ENCODE results near the gene PLCB2. TPM values are rescaled to one million over a fixed set of nuclear protein-coding genes. Genes with fewer than 3 reads are reported as not detected.

Gene PLCB2
- total and polyA plus RNA-seq, 2 donors (not counting 1 experiment from before 2014, with no cell fraction given) = 166 to 312 TPM

GRCh38 chr15:40286061-40286532 lies 21.6 kb downstream of the PLCB2 start:
- POLR2A ChIA-PET = interaction anchor here (0.9 kb wide), 1 partner anchor 23 kb away, joined by 3 read pairs; no protein-coding TSS in a partner anchor
- Histone ChIP-seq H3K4me3 (ENCODE audit: control extremely low read depth in 1 of 5, extremely low read depth in 1 of 5, insufficient read depth in 1 of 5, low read depth in 2 of 5, low read length in 4 of 5) (no peak overlapping the region), H3K27ac (ENCODE audit: low read length in 2 of 2) (no peak overlapping the region), H4K20me1 (ENCODE audit: control insufficient read depth, insufficient read depth, low read length, poor library complexity, severe bottlenecking) (no peaks in the 10 kb centered on the region), H3K27me3 (replicated peaks in 1 of 4; ENCODE audit: control extremely low read depth in 1 of 4, control insufficient read depth in 3 of 4, insufficient read depth in 4 of 4, low read length in 3 of 4) (peaks cover 0 to 10% (median 5%) of the 10 kb centered on the region in 4 experiments), H2AFZ (ENCODE audit: insufficient read depth, low read depth, low read length, poor library complexity, severe bottlenecking) (no peak overlapping the region), H3K79me2 (ENCODE audit: control insufficient read depth, insufficient read depth, low read length) (no peaks in the 10 kb centered on the region), H3K4me2 (replicated peaks; ENCODE audit: low read depth, low read length, poor library complexity, severe bottlenecking) (no peak overlapping the region), H3K9me3 (ENCODE audit: control extremely low read depth in 1 of 3, control insufficient read depth in 2 of 3, insufficient read depth in 1 of 3, low read length in 2 of 3) (peaks cover 0 to 5% (median 0%) of the 10 kb centered on the region in 3 donors), H3K9ac (ENCODE audit: low read length) (no peak overlapping the region), H3K36me3 (replicated peaks in 1 of 2; ENCODE audit: control extremely low read depth in 1 of 2, control insufficient read depth in 1 of 2, extremely low read depth in 1 of 2, insufficient read depth in 2 of 2, low read length in 1 of 2) (peaks cover 0 to 21% of the 10 kb centered on the region in 2 experiments), H3K4me1 (ENCODE audit: control insufficient read depth in 2 of 2, insufficient read depth in 2 of 2, low read length in 2 of 2) (peaks cover 13 to 17% of the 10 kb centered on the region in 2 donors)
- ATAC-seq (ENCODE audit: low read depth) = no peak
- intact Hi-C loops (cut with micrococcal nuclease) = no loop called here
- TF ChIP-seq EZH2 (IDR thresholded peaks at IDR 0.05; ENCODE audit: borderline replicate concordance, insufficient read depth, low read depth, low read length, poor library complexity, severe bottlenecking) = no peak
- TF ChIP-seq CTCF (IDR thresholded peaks at IDR 0.05) = no peak
- CTCF ChIA-PET = interaction anchor here (1.2 to 5.7 kb wide), 5 partner anchors 12 to 52 kb away, joined by 6 to 58 read pairs (median 9); partner anchors contain the start of gene PLCB2
- 93% methylated on average over 7 of the region's 7 CpGs for whole genome bisulfite sequencing (ENCODE audit: insufficient coverage)
- Mint-ChIP-seq H3K4me3 (no peak overlapping the region), H3K9me3 (ENCODE audit: insufficient read depth) (no peaks in the 10 kb centered on the region), H3K27me3 (no peaks in the 10 kb centered on the region), H3K27ac (no peak overlapping the region), H3K4me1 (peaks cover 6% of the 10 kb centered on the region)
- DNase-seq = no peak

- Histone ChIP-seq H3K27me3 (replicated peaks in 1 of 4; ENCODE audit: control extremely low read depth in 1 of 4, control insufficient read depth in 3 of 4, insufficient read depth in 4 of 4, low read length in 3 of 4) (peaks cover 0 to 15% (median 9%) of the 10 kb centered on the region in 4 experiments), H3K4me1 (ENCODE audit: control insufficient read depth in 2 of 2, insufficient read depth in 2 of 2, low read length in 2 of 2) (peaks cover 13 to 17% of the 10 kb centered on the region in 2 donors), H3K4me2 (replicated peaks; ENCODE audit: low read depth, low read length, poor library complexity, severe bottlenecking) (no peak overlapping the region), H3K36me3 (replicated peaks in 1 of 2; ENCODE audit: control extremely low read depth in 1 of 2, control insufficient read depth in 1 of 2, extremely low read depth in 1 of 2, insufficient read depth in 2 of 2, low read length in 1 of 2) (peaks cover 0 to 21% of the 10 kb centered on the region in 2 experiments), H3K79me2 (ENCODE audit: control insufficient read depth, insufficient read depth, low read length) (no peaks in the 10 kb centered on the region), H4K20me1 (ENCODE audit: control insufficient read depth, insufficient read depth, low read length, poor library complexity, severe bottlenecking) (no peaks in the 10 kb centered on the region), H3K27ac (ENCODE audit: low read length in 2 of 2) (no peak overlapping the region), H3K9me3 (ENCODE audit: control extremely low read depth in 1 of 3, control insufficient read depth in 2 of 3, insufficient read depth in 1 of 3, low read length in 2 of 3) (peaks cover 0 to 5% (median 0%) of the 10 kb centered on the region in 3 donors), H2AFZ (ENCODE audit: insufficient read depth, low read depth, low read length, poor library complexity, severe bottlenecking) (no peak overlapping the region), H3K4me3 (ENCODE audit: control extremely low read depth in 1 of 5, extremely low read depth in 1 of 5, insufficient read depth in 1 of 5, low read depth in 2 of 5, low read length in 4 of 5) (no peak overlapping the region), H3K9ac (ENCODE audit: low read length) (no peak overlapping the region)
- Mint-ChIP-seq H3K9me3 (ENCODE audit: insufficient read depth) (no peaks in the 10 kb centered on the region), H3K27me3 (peaks cover under 1% of the 10 kb centered on the region), H3K4me3 (no peak overlapping the region), H3K27ac (no peak overlapping the region), H3K4me1 (peaks cover 8% of the 10 kb centered on the region)
- TF ChIP-seq EZH2 (IDR thresholded peaks at IDR 0.05; ENCODE audit: borderline replicate concordance, insufficient read depth, low read depth, low read length, poor library complexity, severe bottlenecking) = no peak
- TF ChIP-seq CTCF (IDR thresholded peaks at IDR 0.05) = no peak
- DNase-seq = no peak
- POLR2A ChIA-PET = interaction anchor here (0.9 to 1.1 kb wide), 2 partner anchors 22 to 24 kb away, joined by 3 to 4 read pairs; partner anchors contain the start of gene PLCB2
- WGBS (ENCODE audit: insufficient coverage) = 50% methylated on average over 1 of the region's 1 CpG
- ATAC-seq (ENCODE audit: low read depth) = no peak
- intact Hi-C loops (cut with micrococcal nuclease) = no loop called here
- CTCF ChIA-PET = interaction anchor here (0.8 to 5.7 kb wide), 7 partner anchors 12 to 52 kb away, joined by 3 to 58 read pairs (median 9); partner anchors contain the start of gene PLCB2
Observed at GRCh38 chr15:40285554-40286011, 22.2 kb downstream of the PLCB2 start.
